ENCODE measurements around the gene HTR6. TPM values are rescaled to one million over a fixed set of nuclear protein-coding genes. Genes with fewer than 3 reads are reported as not detected.
A peak's percentile ranks its signal among the peaks of the same experiment; 100 is the strongest.

The HTR6 gene
- polyA plus RNA-seq, 1 donor from 2014 or later, result not detected

GRCh38 chr1:19680644-19681043 lies 16.0 kb downstream of the HTR6 start:
- no peaks in the 10 kb centered on the region for H3F3A ChIP-seq (ENCODE audit: insufficient read depth, low read length, poor library complexity, severe bottlenecking)
- no peaks in the 10 kb centered on the region for H3K36me3 ChIP-seq (ENCODE audit: insufficient read depth, low read length)
- H3K79me2 ChIP-seq (replicated peaks; ENCODE audit: insufficient read depth, low read length), result no peaks in the 10 kb centered on the region
- no peak overlapping the region for H2AFZ ChIP-seq (ENCODE audit: low read depth, low read length)
- H3K9me2 ChIP-seq (ENCODE audit: insufficient read depth, low read length), result no peaks in the 10 kb centered on the region
- H3K9me3 ChIP-seq (ENCODE audit: low read length), result no peaks in the 10 kb centered on the region
- no peaks in the 10 kb centered on the region for H4K20me1 ChIP-seq (ENCODE audit: insufficient read depth)
- H3K4me2 ChIP-seq (ENCODE audit: low read length), result no peak overlapping the region
- H3K27ac ChIP-seq (ENCODE audit: low read length), result no peak overlapping the region
- peaks cover 9% of the 10 kb centered on the region for H3K27me3 ChIP-seq (ENCODE audit: insufficient read depth, low read depth, low read length)
- TF ChIP-seq SMC3 (conservative IDR thresholded peaks at IDR 0.05; ENCODE audit: poor library complexity) (no peak), POLR2AphosphoS5 (IDR thresholded peaks at IDR 0.05) (no peak), RAD21 (conservative IDR thresholded peaks at IDR 0.05) (no peak), TAF1 (IDR thresholded peaks at IDR 0.05; ENCODE audit: low read depth) (no peak), MXI1 (conservative IDR thresholded peaks at IDR 0.05; ENCODE audit: poor library complexity, severe bottlenecking) (no peak)
- H3K4me3 ChIP-seq (ENCODE audit: low read length), result no peak overlapping the region
- H3K9ac ChIP-seq (ENCODE audit: low read length), result no peak overlapping the region

- Histone ChIP-seq H3K4me3 (ENCODE audit: low read length) (no peak overlapping the region), H3K27ac (ENCODE audit: low read length) (no peak overlapping the region), H3K9ac (ENCODE audit: low read length) (no peak overlapping the region)
These were observed 17.6 kb downstream of the HTR6 start for GRCh38 chr1:19682257-19682656.

GRCh38 chr1:19682901-19683300 lies 18.2 kb downstream of the HTR6 start:
- H4K20me1 ChIP-seq (ENCODE audit: insufficient read depth), result no peaks in the 10 kb centered on the region
- no peaks in the 10 kb centered on the region for H3K27me3 ChIP-seq (ENCODE audit: insufficient read depth, low read depth, low read length)
- H3F3A ChIP-seq (ENCODE audit: insufficient read depth, low read length, poor library complexity, severe bottlenecking), result no peaks in the 10 kb centered on the region
- no peak overlapping the region for H2AFZ ChIP-seq (ENCODE audit: low read depth, low read length)
- no peaks in the 10 kb centered on the region for H3K79me2 ChIP-seq (replicated peaks; ENCODE audit: insufficient read depth, low read length)
- no peak overlapping the region for H3K9ac ChIP-seq (ENCODE audit: low read length)
- H3K4me3 ChIP-seq (ENCODE audit: low read length), result no peak overlapping the region
- no peaks in the 10 kb centered on the region for H3K9me2 ChIP-seq (ENCODE audit: insufficient read depth, low read length)
- H3K27ac ChIP-seq (ENCODE audit: low read length), result no peak overlapping the region
- no peaks in the 10 kb centered on the region for H3K9me3 ChIP-seq (ENCODE audit: low read length)
- TF ChIP-seq CTCF (IDR thresholded peaks at IDR 0.05; ENCODE audit: poor library complexity, severe bottlenecking) (no peak), TAF1 (IDR thresholded peaks at IDR 0.05; ENCODE audit: low read depth) (no peak), SMC3 (conservative IDR thresholded peaks at IDR 0.05; ENCODE audit: poor library complexity) (no peak), POLR2AphosphoS5 (IDR thresholded peaks at IDR 0.05) (no peak), RAD21 (conservative IDR thresholded peaks at IDR 0.05) (no peak), EZH2 (IDR thresholded peaks at IDR 0.05; ENCODE audit: borderline replicate concordance, insufficient read depth, low read length, poor library complexity, severe bottlenecking) (no peak), REST (IDR thresholded peaks at IDR 0.05; ENCODE audit: borderline replicate concordance) (no peak), MXI1 (conservative IDR thresholded peaks at IDR 0.05; ENCODE audit: poor library complexity, severe bottlenecking) (no peak), EP300 (conservative IDR thresholded peaks at IDR 0.05; ENCODE audit: poor library complexity, severe bottlenecking) (no peak)
- H3K4me2 ChIP-seq (ENCODE audit: low read length), result no peak overlapping the region
- no peaks in the 10 kb centered on the region for H3K36me3 ChIP-seq (ENCODE audit: insufficient read depth, low read length)

More at GRCh38 chr1:19682257-19682656, 17.6 kb downstream of the HTR6 start:
- TF ChIP-seq RAD21 (conservative IDR thresholded peaks at IDR 0.05) (no peak), SMC3 (conservative IDR thresholded peaks at IDR 0.05; ENCODE audit: poor library complexity) (no peak), POLR2AphosphoS5 (IDR thresholded peaks at IDR 0.05) (peak; percentile 10)
- H3K9me2 ChIP-seq (ENCODE audit: insufficient read depth, low read length), result no peaks in the 10 kb centered on the region
- no peak overlapping the region for H3K4me2 ChIP-seq (ENCODE audit: low read length)
- H3K36me3 ChIP-seq (ENCODE audit: insufficient read depth, low read length), result no peaks in the 10 kb centered on the region
- no peaks in the 10 kb centered on the region for H3K27me3 ChIP-seq (ENCODE audit: insufficient read depth, low read depth, low read length)
- no peaks in the 10 kb centered on the region for H3K9me3 ChIP-seq (ENCODE audit: low read length)
- no peaks in the 10 kb centered on the region for H3K79me2 ChIP-seq (replicated peaks; ENCODE audit: insufficient read depth, low read length)
- no peak overlapping the region for H2AFZ ChIP-seq (ENCODE audit: low read depth, low read length)
- no peaks in the 10 kb centered on the region for H4K20me1 ChIP-seq (ENCODE audit: insufficient read depth)
- H3F3A ChIP-seq (ENCODE audit: insufficient read depth, low read length, poor library complexity, severe bottlenecking), result no peaks in the 10 kb centered on the region

Measured in neural cell (in vitro differentiated cells).